K562 (cell line): ENCODE measurements around the gene KIF25. TPM values are rescaled to one million over a fixed set of nuclear protein-coding genes. Genes with fewer than 3 reads are reported as not detected.

Source experiments
- ATAC-seq: fragments of 200-7000 bp; cut with Tn5 transposase; 3 replicates; pipeline ENCODE4 v1.9.1; 2020; ENCODE audit warnings: moderate library complexity
- BruUV-seq: library from RNA; stranded (reverse); fragments of 400-500 nt; replicated peaks from 2 replicates; lab custom pipeline; 2021; lab: Mats Ljungman, UMichigan
- CTCF ChIA-PET: fragments of 300-600 bp; formaldehyde crosslinking; extraction: SDS; loops from one replicate; lab custom pipeline; 2021; ENCODE audit warnings: low intra/inter-chr PET ratio; lab: Yijun Ruan, JAX
- POLR2A ChIA-PET: fragments of 300-600, 350-650 bp; sonication (Branson Sonifier 250); formaldehyde crosslinking; extraction: SDS; loops from one replicate; lab custom pipeline; 2021; ENCODE audit warnings: antibody characterized with exemption, inconsistent platforms; lab: Yijun Ruan, JAX
- DNase-seq, 4 experiments: peaks; one replicate each; pipeline versions ENCODE4 v3.0.0 to v3.0.0-alpha.2; 2011 to 2018; ENCODE audit warnings: low spot score in 3 of 4, mixed read lengths in 3 of 4; ENCODE audit errors: extremely low read depth in 1 of 4
- FAIRE-seq: peaks from 2 replicates; lab custom pipeline; 2011; peaks lifted over from hg19 to GRCh38; lab: Jason Lieb, UNC
- H2AFZ ChIP-seq: 2 replicates; pipeline ENCODE4 v1.6.0; 2011; ENCODE audit warnings: low read depth, low read length, control low read depth, inconsistent platforms
- H3K27ac ChIP-seq: fragments of 200-600 bp; 3 replicates; pipeline ENCODE4 v1.8.0; 2011; ENCODE audit warnings: low read depth, mild to moderate bottlenecking, control low read depth, inconsistent platforms, low read length, moderate library complexity, mixed read lengths; ENCODE audit errors: extremely low read depth
- H3K27me3 ChIP-seq, 2 experiments: fragments of 300-600 bp in 1 of 2; 2 replicates in 1 of 2; 3 replicates in 1 of 2; pipeline versions ENCODE4 v1.6.0 to v1.8.0; 2011; ENCODE audit warnings: inconsistent platforms in 2 of 2, low read length in 2 of 2, mild to moderate bottlenecking in 1 of 2, mixed read lengths in 1 of 2, moderate library complexity in 1 of 2; ENCODE audit not compliant: control insufficient read depth in 2 of 2, insufficient read depth in 2 of 2
- H3K36me3 ChIP-seq: fragments of 300-600 bp; 3 replicates; pipeline ENCODE4 v1.8.0; 2011; ENCODE audit warnings: mild to moderate bottlenecking, low read length, inconsistent platforms; ENCODE audit not compliant: control insufficient read depth, insufficient read depth
- H3K4me1 ChIP-seq, 2 experiments: fragments of 200-600 bp in 1 of 2; replicated peaks in 1 of 2; 2 replicates in 1 of 2; 3 replicates in 1 of 2; pipeline versions ENCODE4 v1.5.1 to v1.8.0; 2011; ENCODE audit warnings: inconsistent platforms in 2 of 2, low read length in 2 of 2, mild to moderate bottlenecking in 1 of 2, mixed read lengths in 1 of 2, moderate library complexity in 1 of 2; ENCODE audit not compliant: control insufficient read depth in 2 of 2, insufficient read depth in 2 of 2
- H3K4me2 ChIP-seq: 2 replicates; pipeline ENCODE4 v1.6.1; 2011; ENCODE audit warnings: low read length, control low read depth, inconsistent platforms, mixed read lengths; ENCODE audit not compliant: insufficient read depth
- H3K4me3 ChIP-seq: fragments of 200-600 bp; sonication (generic), shearing (Covaris generic); 2 replicates; pipeline ENCODE4 v1.5.1; 2016; ENCODE audit warnings: control low read depth, inconsistent platforms
- H3K79me2 ChIP-seq: fragments of 200-600 bp; 3 replicates; pipeline ENCODE4 v1.8.0; 2011; ENCODE audit warnings: low read length, inconsistent platforms; ENCODE audit not compliant: control insufficient read depth, insufficient read depth
- H3K9ac ChIP-seq, 2 experiments: 2 replicates each; pipeline versions ENCODE4 v1.6.0 to v1.6.1; 2011; ENCODE audit warnings: low read depth in 2 of 2, low read length in 2 of 2, control low read depth in 1 of 2, inconsistent platforms in 1 of 2, mild to moderate bottlenecking in 1 of 2, mixed read lengths in 1 of 2; ENCODE audit not compliant: insufficient read depth in 1 of 2
- H3K9me1 ChIP-seq: one replicate; pipeline ENCODE4 v1.6.0; 2011; ENCODE audit warnings: inconsistent platforms, mild to moderate bottlenecking, low read length, moderate library complexity; ENCODE audit not compliant: control insufficient read depth, insufficient read depth
- H3K9me3 ChIP-seq: replicated peaks from 2 replicates; pipeline ENCODE4 v1.5.1; 2011; ENCODE audit warnings: low read depth, low read length, inconsistent platforms; ENCODE audit not compliant: control insufficient read depth, insufficient read depth
- H4K20me1 ChIP-seq: replicated peaks from 2 replicates; pipeline ENCODE4 v1.6.1; 2011; ENCODE audit warnings: low read length, inconsistent platforms, mixed read lengths; ENCODE audit not compliant: control insufficient read depth, insufficient read depth
- ARID3A ChIP-seq: IDR thresholded peaks from 2 replicates; pipeline ENCODE4 v1.6.1; 2012; ENCODE audit warnings: low read depth, low read length, improper control_type of control experiment, borderline replicate concordance
- ATF6 ChIP-seq: sonication (generic); formaldehyde crosslinking; IDR thresholded peaks from 2 replicates; pipeline ENCODE4 v1.4.0; 2020; ENCODE audit warnings: mild to moderate bottlenecking, missing genetic modification reagents
- DNMT1 ChIP-seq: fragments of 450-650 bp; IDR thresholded peaks from 2 replicates; pipeline ENCODE4 v1.6.1; 2016; ENCODE audit warnings: antibody characterized with exemption, mild to moderate bottlenecking
- MYBL2 ChIP-seq, 2 experiments: fragments of 450-650 bp in 1 of 2; sonication (generic) in 1 of 2; formaldehyde crosslinking in 1 of 2; IDR thresholded peaks; 2 replicates each; pipeline versions ENCODE4 v1.6.1 to v1.8.1; 2017 to 2022; ENCODE audit warnings: borderline replicate concordance in 1 of 2, inconsistent platforms in 1 of 2, low read depth in 1 of 2, mild to moderate bottlenecking in 1 of 2, missing genetic modification reagents in 1 of 2, moderate library complexity in 1 of 2
- TEAD2 ChIP-seq: fragments of 450-650 bp; IDR thresholded peaks from 2 replicates; pipeline ENCODE4 v1.6.1; 2016; ENCODE audit warnings: missing genetic modification characterization, control low read depth, missing compliant biosample characterization
- ZNF197 ChIP-seq: fragments of 200-800 bp; sonication (Bioruptor generic); IDR thresholded peaks from 2 replicates; pipeline ENCODE4 v1.6.1; 2016; ENCODE audit warnings: low read depth, missing genetic modification characterization, missing compliant biosample characterization
- ZNF444 ChIP-seq: fragments of 250-450 bp; sonication (Bioruptor Pico); IDR thresholded peaks from 2 replicates; pipeline ENCODE4 v1.4.0; 2020; ENCODE audit warnings: mild to moderate bottlenecking, moderate library complexity
- WGBS: fragments of 100-300 bp; shearing (Covaris generic); methylation state at CpG from one replicate; pipeline ENCODE4 v1.1.6; 2016; ENCODE audit warnings: low coverage, mixed read lengths; ENCODE audit not compliant: insufficient coverage; ENCODE audit errors: missing lambda C conversion rate; 5-methylcytosine and 5-hydroxymethylcytosine counted together
- in situ Hi-C: fragments of 300-500 bp; cut with MboI; formaldehyde crosslinking; loops from 4 replicates; pipeline ENCODE4 v1.15.0; 2018; ENCODE audit warnings: inconsistent platforms, mixed read lengths
- intact Hi-C: fragments of 100-400 bp; cut with micrococcal nuclease; formaldehyde crosslinking; loops from 2 replicates; pipeline ENCODE4 v1.14.2; 2022
- polyA plus RNA-seq, 8 experiments: library from polyadenylated mRNA; depleted of rRNA in 4 of 8; stranded (reverse) in 5 of 8; unstranded in 3 of 8; fragments of >200 nt; fragmentation: Nextera tagmentation in 2 of 8; fragmentation: Illumina TruSeq in 1 of 8; extraction: Ambion mirVana in 2 of 8; extraction: Trizol in 1 of 8; gene quantifications; 2 replicates each; pipeline versions ENCODE4 v1.2.1 to v1.2.3, GENCODE V29; 2011 to 2014; ENCODE audit warnings: inconsistent platforms in 1 of 8, missing spikeins in 1 of 8
- total RNA-seq, 7 experiments: library from RNA; depleted of rRNA in 6 of 7; stranded (reverse); fragments of >200 nt in 6 of 7; fragmentation: Illumina TruSeq in 2 of 7; extraction: Trizol in 2 of 7; gene quantifications; 2 replicates each; pipeline versions ENCODE4 v1.2.1 to v1.2.3, GENCODE V29; 2011 to 2021; ENCODE audit warnings: low replicate concordance in 1 of 7

The KIF25 gene
- total and polyA plus RNA-seq, 9 of the 15 experiments (the other 6 are each of a cell fraction or from before 2014, with no cell fraction given), result 0.04 to 0.49 (median 0.23) TPM; not detected in 5

DNA sequence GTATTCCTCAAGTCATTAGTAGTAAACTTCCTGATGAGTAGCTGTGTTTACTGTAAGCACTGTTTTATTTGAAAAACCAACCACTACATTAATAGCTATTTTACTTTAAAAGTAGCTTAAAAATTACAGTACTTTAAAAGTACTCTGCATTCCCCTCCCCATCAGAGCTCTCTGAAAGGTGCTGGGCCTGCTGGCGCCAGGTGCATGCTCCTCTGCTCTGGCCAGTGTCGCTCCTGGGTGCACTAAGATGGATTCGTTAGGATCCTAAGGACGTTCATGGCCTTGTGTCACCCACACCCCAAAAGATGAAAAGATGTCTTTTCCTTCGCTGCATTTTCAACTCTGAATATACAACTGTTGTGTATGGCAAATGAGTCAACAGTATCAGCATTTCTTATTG, 43.9 kb upstream of the KIF25 start:
- in situ Hi-C loops, result no loop called here
- Histone ChIP-seq H3K4me2 (no peak overlapping the region), H3K79me2 (no peaks in the 10 kb centered on the region), H3K27me3 (no peaks in the 10 kb centered on the region), H2AFZ (no peak overlapping the region), H3K4me1 (peaks cover 0 to 5% of the 10 kb centered on the region in 2 experiments; a peak in 1 of 5 replicates), H3K36me3 (peaks cover 76% of the 10 kb centered on the region), H3K27ac (no peak overlapping the region), H3K9me1 (no peaks in the 10 kb centered on the region), H3K4me3 (no peak overlapping the region), H4K20me1 (0 out of 2 replicates have a peak, but pooled peaks cover 5% of the 10 kb centered on the region), H3K9ac (no peak overlapping the region), H3K9me3 (no peaks in the 10 kb centered on the region)
- no TSS peak for BruUV-seq
- ChIA-PET POLR2A (interaction anchor here (1.5 kb wide), 1 partner anchor 9 kb away, joined by 3 read pairs; no protein-coding TSS in a partner anchor), CTCF (no interaction called here)
- no peak for FAIRE-seq
- no peak for ATAC-seq
- TF ChIP-seq MYBL2 (IDR thresholded peaks at IDR 0.05; ENCODE audit: low read depth) (no peak), MYBL2 (CRISPR knock-in tag; IDR thresholded peaks at IDR 0.05; ENCODE audit: borderline replicate concordance) (no peak), DNMT1 (no peak), ARID3A (no peak), ZNF197 (no peak), ZNF444 (no peak), TEAD2 (tag) (no peak), ATF6 (CRISPR knock-in tag) (no peak)
- intact Hi-C loops, result no loop called here
- WGBS, result 93% methylated on average over 5 of the region's 5 CpGs
- DNase-seq, result no peak
